Measurements from ENCODE around the gene CNTFR. TPM values are rescaled to one million over a fixed set of nuclear protein-coding genes. Genes with fewer than 3 reads are reported as not detected.

Gene CNTFR
- total and polyA plus RNA-seq, 10 donors = 2.8 to 46.8 (median 15.9) TPM

DNA sequence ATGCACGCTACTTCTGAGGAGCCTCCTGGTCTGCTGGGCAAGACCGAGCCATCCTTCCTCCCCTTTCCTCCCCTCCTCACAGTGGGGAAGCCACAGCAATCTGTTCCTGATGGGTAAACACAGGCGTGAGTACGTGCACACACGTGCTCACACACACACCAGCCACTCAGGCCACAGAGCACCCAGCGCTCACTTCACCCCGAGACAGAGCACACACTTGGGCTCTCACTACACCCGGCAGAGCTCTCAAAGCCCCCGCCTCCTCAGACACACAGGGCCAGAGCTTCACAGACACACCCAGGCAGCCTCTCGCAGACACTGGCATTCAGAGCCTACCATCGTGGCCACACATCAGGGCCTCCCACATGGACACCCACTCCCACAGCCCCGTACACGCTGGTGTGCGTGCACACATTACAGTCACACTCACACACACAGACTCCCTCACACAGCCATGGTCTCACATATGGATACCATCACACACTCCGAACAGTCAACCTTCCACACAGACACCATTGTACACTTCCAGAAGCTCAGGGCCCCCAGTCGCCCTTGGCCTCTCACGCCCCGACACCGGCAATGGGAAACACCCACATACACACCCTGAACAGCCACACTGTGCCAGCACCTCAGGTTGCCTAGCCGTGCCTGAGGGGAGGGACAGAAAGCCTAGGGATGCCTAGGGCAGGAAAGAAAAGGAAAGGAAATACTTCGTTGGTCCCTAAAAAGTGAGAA lies 13.5 kb downstream of the CNTFR start:
- no peak for DNase-seq
- Histone ChIP-seq H3K36me3 (no peaks in the 10 kb centered on the region), H3K9me3 (no peaks in the 10 kb centered on the region), H3K4me3 (no peak overlapping the region), H3K27me3 (replicated peaks in 1 of 7) (peaks cover 0 to 79% (median 28%) of the 10 kb centered on the region in 7 donors), H3K27ac (peak overlapping the region in 3 of 8 donors; percentile 1 to 62 (median 25)), H3K4me1 (peaks cover 0 to 94% (median 34%) of the 10 kb centered on the region in 6 donors)
- 59 to 74% (median 64%) methylated on average over 21 of the region's 21 CpGs for WGBS, 5 donors
- TF ChIP-seq POLR2A (IDR thresholded peaks at IDR 0.05) (no peak), POLR2AphosphoS5 (IDR thresholded peaks at IDR 0.05) (no peak)
- TF ChIP-seq, protein P1, sequence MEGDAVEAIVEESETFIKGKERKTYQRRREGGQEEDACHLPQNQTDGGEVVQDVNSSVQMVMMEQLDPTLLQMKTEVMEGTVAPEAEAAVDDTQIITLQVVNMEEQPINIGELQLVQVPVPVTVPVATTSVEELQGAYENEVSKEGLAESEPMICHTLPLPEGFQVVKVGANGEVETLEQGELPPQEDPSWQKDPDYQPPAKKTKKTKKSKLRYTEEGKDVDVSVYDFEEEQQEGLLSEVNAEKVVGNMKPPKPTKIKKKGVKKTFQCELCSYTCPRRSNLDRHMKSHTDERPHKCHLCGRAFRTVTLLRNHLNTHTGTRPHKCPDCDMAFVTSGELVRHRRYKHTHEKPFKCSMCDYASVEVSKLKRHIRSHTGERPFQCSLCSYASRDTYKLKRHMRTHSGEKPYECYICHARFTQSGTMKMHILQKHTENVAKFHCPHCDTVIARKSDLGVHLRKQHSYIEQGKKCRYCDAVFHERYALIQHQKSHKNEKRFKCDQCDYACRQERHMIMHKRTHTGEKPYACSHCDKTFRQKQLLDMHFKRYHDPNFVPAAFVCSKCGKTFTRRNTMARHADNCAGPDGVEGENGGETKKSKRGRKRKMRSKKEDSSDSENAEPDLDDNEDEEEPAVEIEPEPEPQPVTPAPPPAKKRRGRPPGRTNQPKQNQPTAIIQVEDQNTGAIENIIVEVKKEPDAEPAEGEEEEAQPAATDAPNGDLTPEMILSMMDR (IDR thresholded peaks at IDR 0.05 in 8 of 11, conservative IDR thresholded peaks at IDR 0.05 in 3 of 11) = no peak
- intact Hi-C loops (cut with DNase I; ENCODE audit: low total_unique reads) = no loop called here

DNA sequence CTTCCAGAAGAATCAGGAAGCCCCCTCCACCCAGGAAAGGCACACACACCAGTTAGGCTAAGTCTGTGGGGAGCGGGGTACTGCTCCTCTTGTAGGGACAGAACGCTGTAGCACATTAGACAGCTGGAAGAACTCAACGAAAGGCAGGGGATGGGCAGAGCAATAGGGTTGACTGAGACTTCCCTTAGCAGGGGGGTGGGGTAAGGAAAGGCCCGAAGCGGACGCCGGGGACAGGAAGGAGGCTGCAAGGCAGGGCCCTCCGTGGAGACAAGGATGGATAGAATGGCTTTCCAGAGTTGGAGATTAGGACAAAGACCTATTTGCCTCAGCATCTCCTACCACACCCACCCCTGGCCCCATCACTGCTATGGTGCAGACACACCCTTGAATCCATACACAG lies 14.3 kb downstream of the CNTFR start:
- peaks cover 0 to 95% (median 37%) of the 10 kb centered on the region in 6 donors for H3K4me1 ChIP-seq
- peaks cover 0 to 71% (median 28%) of the 10 kb centered on the region in 7 donors for H3K27me3 ChIP-seq (replicated peaks in 1 of 7)
- WGBS, 5 donors = 35 to 42% (median 39%) methylated on average over 8 of the region's 8 CpGs
- H3K27ac ChIP-seq = peak overlapping the region in 3 of 8 donors; percentile 44 to 62 (median 53)
- H3K4me3 ChIP-seq = no peak overlapping the region
- DNase-seq = no peak
- intact Hi-C loops (cut with DNase I; ENCODE audit: low total_unique reads) = no loop called here
- no peaks in the 10 kb centered on the region for H3K9me3 ChIP-seq
- H3K36me3 ChIP-seq = no peaks in the 10 kb centered on the region
- TF ChIP-seq, protein P1 (IDR thresholded peaks at IDR 0.05 in 8 of 11, conservative IDR thresholded peaks at IDR 0.05 in 3 of 11) = no peak
- TF ChIP-seq POLR2AphosphoS5 (IDR thresholded peaks at IDR 0.05) = peak in 2 of 3 donors; percentile 27 to 38

DNA sequence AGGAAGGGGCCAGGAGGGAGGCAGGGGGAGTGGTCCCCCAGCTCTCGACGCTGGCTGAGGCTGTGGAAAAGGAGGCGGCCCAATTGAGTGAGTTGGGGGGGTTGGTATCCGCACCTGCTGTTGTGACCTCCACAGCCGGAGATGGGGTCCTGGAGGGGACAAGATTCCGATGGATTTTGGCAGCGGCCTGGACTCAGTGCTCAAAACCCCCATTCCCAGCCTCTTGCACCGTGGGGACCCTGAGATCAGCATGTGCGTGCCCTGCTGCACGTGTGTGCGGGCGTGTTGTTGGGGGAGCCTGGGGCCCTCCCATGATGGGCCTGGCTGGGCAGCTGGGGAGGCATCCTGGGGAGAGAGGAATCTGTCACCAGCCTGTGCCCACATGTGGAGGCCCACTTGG lies 15.0 kb downstream of the CNTFR start:
- no peak for DNase-seq
- intact Hi-C loops (cut with DNase I; ENCODE audit: low total_unique reads) = no loop called here
- WGBS, 5 donors = 80 to 92% (median 89%) methylated on average over 10 to 12 of the region's 12 CpGs
- Histone ChIP-seq H3K9me3 (no peaks in the 10 kb centered on the region), H3K4me1 (peaks cover 0 to 95% (median 35%) of the 10 kb centered on the region in 6 donors), H3K36me3 (no peaks in the 10 kb centered on the region), H3K27me3 (replicated peaks in 1 of 7) (peaks cover 0 to 64% (median 25%) of the 10 kb centered on the region in 7 donors), H3K4me3 (no peak overlapping the region), H3K27ac (peak overlapping the region in 4 of 8 donors; percentile 42 to 60 (median 48))
- no peak for TF ChIP-seq POLR2A (IDR thresholded peaks at IDR 0.05)
- TF ChIP-seq POLR2AphosphoS5 (IDR thresholded peaks at IDR 0.05) = no peak
- TF ChIP-seq, protein P1 (IDR thresholded peaks at IDR 0.05 in 8 of 11, conservative IDR thresholded peaks at IDR 0.05 in 3 of 11) = no peak

DNA sequence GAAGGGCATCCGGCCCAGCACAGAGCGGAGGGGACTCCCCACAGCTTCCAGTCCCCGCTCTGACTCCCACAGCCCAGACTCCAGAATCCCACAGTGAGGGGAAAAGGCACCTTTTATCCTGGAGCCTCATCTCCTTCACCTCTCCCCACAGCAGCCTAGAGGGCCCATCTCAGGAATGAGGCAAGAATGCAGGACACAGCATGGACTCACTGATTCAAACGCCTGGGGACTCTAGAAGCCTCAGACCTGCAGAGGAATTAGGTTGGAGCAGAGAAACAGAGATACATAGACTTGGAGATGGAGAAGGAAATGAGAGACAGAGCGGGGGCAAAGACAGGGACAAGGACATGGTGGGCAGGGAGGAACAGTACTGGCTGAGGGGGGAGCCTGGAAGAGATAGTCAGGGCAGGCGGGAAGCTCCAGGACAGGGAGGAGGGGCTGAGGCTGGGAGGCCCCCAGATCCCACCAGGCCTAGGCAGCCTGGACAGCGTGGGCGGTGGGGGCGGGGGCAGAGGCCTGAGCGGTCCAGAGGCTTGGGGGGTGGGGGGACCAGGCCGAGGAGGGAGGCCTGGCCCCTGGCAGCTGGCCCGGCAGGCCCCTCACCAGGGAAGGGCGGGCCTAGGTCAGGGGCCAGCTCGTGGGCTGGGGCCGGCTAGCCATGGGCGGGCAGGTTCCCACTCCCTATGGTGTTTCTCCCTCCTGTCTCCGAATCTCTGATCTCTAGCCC lies 15.8 kb downstream of the CNTFR start:
- peaks cover 0 to 92% (median 30%) of the 10 kb centered on the region in 6 donors for H3K4me1 ChIP-seq
- TF ChIP-seq, protein P1 (IDR thresholded peaks at IDR 0.05 in 8 of 11, conservative IDR thresholded peaks at IDR 0.05 in 3 of 11) = no peak
- no peak for TF ChIP-seq POLR2A (IDR thresholded peaks at IDR 0.05)
- TF ChIP-seq POLR2AphosphoS5 (IDR thresholded peaks at IDR 0.05) = no peak
- 67 to 89% (median 74%) methylated on average over 9 to 17 of the region's 17 CpGs for WGBS, 5 donors
- peak overlapping the region in 5 of 8 donors; percentile 29 to 60 (median 44) for H3K27ac ChIP-seq
- intact Hi-C loops (cut with DNase I; ENCODE audit: low total_unique reads) = no loop called here
- no peaks in the 10 kb centered on the region for H3K36me3 ChIP-seq
- no peak overlapping the region for H3K4me3 ChIP-seq
- H3K27me3 ChIP-seq (replicated peaks in 1 of 7) = peaks cover 0 to 56% (median 20%) of the 10 kb centered on the region in 7 donors
- no peak for DNase-seq
- H3K9me3 ChIP-seq = no peaks in the 10 kb centered on the region
